GM21515 (cell line): ENCODE results near the gene MISP.

ENCODE experiments used
- ATAC-seq: cut with Tn5 transposase; IDR thresholded peaks from one replicate; pipeline ENCODE4 v1.9.1; 2021; ENCODE audit not compliant: unreplicated experiment

MISP gene

GRCh38 chr19:807627-808422 is 56.9 kb downstream of the MISP start:
- no peak for ATAC-seq

GRCh38 chr19:808423-808775 is 57.5 kb downstream of the MISP start:
- ATAC-seq, result no peak

- no peak for ATAC-seq
Observed at GRCh38 chr19:810077-810855, 59.4 kb downstream of the MISP start.

DNA sequence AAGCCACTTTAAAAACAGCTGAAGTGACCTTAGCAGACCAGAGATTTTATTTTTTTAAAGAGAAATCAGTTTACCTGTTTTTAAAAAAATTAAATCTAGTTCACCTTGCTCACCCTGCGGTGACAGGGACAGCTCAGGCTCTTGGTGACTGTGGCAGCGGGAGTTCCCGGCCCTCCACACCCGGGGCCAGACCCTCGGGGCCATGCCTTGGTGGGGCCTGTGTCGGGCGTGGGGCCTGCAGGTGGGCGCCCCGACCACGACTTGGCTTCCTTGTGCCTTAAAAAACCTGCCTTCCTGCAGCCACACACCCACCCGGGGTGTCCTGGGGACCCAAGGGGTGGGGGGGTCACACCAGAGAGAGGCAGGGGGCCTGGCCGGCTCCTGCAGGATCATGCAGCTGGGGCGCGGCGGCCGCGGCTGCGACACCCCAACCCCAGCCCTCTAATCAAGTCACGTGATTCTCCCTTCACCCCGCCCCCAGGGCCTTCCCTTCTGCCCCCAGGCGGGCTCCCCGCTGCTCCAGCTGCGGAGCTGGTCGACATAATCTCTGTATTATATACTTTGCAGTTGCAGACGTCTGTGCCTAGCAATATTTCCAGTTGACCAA is 60.1 kb downstream of the MISP start:
- no peak for ATAC-seq

DNA sequence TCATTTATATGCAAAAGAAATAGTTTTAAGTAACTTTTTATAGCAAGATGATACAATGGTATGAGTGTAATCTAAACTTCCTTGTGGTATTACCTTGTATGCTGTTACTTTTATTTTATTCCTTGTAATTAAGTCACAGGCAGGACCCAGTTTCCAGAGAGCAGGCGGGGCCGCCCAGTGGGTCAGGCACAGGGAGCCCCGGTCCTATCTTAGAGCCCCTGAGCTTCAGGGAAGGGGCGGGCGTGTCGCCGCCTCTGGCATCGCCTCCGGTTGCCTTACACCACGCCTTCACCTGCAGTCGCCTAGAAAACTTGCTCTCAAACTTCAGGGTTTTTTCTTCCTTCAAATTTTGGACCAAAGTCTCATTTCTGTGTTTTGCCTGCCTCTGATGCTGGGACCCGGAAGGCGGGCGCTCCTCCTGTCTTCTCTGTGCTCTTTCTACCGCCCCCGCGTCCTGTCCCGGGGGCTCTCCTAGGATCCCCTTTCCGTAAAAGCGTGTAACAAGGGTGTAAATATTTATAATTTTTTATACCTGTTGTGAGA is 60.7 kb downstream of the MISP start:
- no peak for ATAC-seq

GRCh38 chr19:812049-812746 is 61.3 kb downstream of the MISP start:
- no peak for ATAC-seq

GRCh38 chr19:812747-813218 is 61.9 kb downstream of the MISP start:
- ATAC-seq, result no peak

DNA sequence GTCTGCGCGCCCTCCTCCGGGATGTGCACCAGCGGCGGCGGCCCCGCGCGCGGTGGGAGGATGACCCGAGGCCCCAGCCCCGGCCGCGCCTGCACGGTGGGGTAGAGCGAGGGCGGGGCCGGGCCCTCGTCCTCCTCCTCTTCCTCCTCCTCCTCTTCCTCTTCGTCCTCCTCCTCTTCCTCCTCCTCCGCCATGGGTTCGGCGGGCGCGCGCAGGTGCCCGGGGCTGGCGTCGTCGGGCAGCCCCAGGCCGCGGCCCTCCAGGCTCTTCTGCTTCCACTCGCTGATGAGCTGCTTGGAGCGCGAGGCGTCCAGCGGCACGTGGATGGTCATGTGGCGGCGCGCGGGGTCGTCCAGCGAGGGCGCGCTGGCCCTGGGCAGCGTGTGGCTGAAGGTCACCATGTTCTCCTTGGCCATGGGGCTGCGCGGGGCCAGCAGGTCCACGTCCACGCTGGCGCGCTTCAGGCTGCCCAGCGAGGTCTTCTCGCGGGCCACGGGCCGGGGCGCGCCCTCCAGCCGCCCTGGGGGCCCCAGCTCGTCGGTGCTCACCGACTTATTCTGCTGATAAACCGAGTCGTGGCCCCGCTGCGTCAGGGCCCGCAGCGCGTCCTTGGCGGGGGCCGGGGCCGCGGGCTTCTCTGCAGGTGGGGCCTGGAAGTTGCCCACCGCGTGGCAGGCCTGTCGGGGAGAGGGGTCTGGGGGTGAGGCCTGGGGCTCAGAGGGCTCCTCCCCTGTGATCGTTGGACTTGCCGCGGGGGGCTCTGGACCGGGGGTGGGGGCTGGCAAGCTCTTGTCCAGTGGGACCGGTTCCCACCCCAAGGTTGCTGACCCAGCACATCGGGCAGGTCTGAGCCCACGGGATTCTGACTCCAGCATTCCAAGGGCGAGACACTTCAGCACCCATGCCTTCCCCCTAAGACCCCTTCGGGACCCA is 62.6 kb downstream of the MISP start:
- no peak for ATAC-seq
